SIG-M5 (cell line): Measurements from ENCODE around the gene EIF2B5.
"Not testable (repeated sequence)": the region's sequence is repeated elsewhere in the genome, so short reads cannot be mapped to it uniquely, and the experiment has no call there.

Experiments used
- DNase-seq: peaks from one replicate; lab custom pipeline; 2025; lab: John Stamatoyannopoulos, UW

EIF2B5 gene

GRCh38 chr3:184148076-184148475, 12.9 kb downstream of the EIF2B5 start:
- no peak for DNase-seq

DNA sequence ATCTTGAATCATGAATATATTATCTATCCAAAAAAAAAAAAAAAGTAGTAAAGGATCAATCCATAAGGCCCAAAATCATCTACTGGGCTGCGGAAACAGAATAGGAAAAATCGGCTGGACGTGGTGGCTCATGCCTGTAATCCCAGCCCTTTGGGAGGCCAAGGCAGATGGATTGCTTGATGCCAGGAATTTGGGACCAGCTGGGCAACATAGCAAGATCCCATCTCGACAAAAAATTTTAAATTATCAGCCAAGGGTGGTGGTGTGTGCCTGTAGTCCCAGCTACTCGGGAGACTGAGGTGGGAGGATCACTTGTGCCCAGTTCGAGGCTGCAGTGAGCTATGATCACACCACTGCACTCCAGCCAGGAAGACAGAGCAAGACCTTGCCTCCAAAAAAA, 14.0 kb downstream of the EIF2B5 start:
- DNase-seq = no peak

DNA sequence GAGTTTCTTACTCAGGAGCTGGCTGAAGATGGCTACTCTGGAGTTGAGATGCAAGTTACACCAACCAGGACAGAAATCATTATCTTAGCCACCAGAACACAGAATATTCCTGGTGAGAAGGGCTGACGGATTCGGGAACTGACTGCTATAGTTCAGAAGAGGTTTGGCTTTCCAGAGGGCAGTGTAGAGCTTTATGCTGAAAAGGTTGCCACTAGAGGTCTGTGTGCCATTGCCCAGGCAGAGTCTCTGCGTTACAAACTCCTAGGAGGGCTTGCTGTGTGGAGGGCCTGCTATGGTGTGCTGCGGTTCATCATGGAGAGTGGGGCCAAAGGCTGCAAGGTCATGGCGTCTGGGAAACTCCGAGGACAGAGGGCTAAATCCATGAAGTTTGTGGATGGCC, 14.6 kb downstream of the EIF2B5 start:
- not testable (repeated sequence) for DNase-seq

GRCh38 chr3:184154885-184155643, 19.9 kb downstream of the EIF2B5 start, which contains the start of gene DVL3:
DVL3 (plus strand) TSS chr3:184155377; CDS start chr3:184155636, 259 bp downstream.
- no peak for DNase-seq

DNA sequence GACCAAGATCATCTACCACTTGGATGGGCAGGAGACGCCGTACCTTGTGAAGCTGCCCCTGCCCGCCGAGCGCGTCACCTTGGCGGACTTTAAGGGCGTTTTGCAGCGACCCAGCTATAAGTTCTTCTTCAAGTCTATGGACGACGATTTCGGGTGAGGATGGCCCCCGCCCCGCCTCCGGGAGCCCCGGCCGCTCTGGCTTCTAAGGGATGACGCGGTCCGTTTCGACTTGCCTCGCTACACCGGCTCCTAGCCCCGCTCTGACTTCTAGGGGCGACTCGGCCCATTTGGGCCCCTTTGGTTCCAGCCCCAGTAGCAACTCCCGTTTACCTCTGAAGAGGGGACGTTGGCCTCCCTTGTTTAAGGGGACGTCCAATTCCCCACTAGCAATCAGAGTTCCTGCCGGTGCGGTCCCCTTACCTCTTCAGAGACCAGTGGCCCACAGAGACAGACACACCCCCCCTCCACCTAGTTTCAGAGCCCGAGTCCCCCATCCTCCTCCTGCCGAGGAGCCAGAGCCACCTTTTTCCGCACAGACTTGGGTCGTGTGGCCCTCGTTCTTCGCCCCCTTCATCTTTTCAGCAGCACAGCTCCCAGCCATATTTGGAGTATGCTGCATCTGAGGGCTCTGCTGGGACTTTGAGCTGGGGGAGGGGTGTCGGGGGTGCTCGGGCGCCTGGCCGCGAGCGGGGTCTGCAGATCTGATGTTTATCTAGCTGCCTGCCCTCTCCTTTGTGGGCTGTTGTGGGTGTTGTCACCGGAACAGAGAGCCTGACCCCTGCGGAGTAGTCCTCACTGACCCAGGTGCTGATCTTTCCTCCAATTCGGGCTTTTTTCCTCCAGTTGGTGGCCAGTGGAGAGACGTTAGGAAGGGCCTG, 20.7 kb downstream of the EIF2B5 start:
- DNase-seq = no peak

DNA sequence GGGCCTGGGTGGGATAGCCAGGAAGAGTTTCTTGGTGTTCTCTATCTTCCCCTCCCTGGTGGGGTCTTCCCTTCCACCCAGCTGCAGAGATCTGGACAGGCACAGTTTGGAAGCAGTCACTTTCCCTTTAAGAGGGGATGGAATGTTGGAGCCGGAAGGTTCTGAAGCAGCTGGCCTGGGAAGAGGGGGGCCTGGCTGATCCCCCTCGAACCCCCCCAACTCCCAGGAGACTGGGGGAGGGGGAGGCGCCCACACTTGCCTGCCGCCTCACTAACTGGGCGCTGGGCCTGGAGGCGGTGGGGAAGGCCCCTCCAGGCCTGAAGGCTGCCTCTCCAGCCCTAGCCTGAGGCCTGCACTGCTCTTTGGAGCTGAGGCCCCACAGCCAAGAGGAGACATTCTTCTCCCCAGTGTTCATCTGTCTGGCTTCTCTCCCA, 21.4 kb downstream of the EIF2B5 start:
- no peak for DNase-seq

DNA sequence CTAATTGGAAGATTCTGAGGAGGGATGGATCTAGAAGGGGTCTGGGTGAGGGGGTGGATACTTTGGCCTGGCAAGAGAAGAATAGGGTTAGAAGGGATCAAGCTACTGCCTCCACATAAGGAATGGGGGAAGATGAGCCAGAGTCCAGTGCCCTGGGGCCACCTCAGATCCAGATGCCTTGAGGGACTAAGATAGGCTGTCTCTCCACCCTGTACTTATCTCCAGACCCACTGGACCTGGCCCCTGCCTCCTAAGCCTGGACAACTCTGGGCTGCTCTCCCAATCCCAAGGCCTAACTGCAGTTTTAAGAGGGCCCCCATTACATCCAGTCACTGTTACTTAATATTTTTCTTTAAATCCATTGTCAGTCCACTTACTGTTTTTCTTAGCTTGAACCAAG, 22.0 kb downstream of the EIF2B5 start:
- no peak for DNase-seq

DNA sequence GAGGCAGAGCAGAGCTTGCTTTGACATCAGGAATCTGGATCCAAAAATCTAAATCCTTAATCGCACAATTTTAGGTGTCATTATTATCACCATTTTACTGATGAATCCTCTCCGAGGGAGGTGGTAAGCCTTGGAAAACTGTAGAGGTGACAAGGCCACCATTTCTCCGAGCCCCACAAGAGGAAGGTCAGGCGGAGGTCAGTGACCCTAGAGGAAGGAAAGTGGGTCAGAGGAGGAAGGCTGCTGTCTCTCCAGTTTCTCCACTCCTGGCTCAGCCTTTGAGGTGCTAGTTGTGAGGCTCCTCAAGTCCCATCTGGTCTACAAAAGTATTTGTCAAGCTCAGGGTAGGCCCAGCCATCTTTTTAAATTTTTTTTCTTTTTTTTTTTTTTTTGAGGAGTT, 23.2 kb downstream of the EIF2B5 start:
- DNase-seq = no peak

- DNase-seq = no peak
Observed at GRCh38 chr3:184160456-184160855, 25.3 kb downstream of the EIF2B5 start.

DNA sequence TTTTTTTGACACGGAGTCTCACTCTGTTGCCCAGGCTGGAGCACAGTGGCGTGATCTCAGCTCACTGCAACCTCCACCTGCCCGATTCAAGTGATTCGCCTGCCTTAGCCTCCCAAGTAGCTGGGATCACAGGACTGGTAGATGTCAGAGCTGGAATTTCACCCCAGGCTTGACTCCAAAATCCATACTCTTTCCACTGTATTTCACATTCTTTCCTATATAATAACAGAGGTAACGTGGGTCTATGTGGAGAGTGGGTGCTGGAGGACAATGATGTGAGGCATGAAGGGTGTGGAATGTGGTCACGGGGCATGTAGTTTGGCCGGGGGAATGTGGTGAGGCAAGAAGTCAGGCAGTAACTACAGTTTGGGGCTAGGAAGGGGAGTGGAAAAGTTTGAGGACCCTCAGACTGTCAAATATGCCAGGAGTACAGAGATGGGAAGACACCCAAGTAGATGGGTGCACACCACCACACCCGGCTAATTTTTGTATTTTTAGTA, 27.5 kb downstream of the EIF2B5 start:
- not testable (repeated sequence) for DNase-seq

GRCh38 chr3:184164648-184165330, 29.6 kb downstream of the EIF2B5 start:
- DNase-seq = no peak

GRCh38 chr3:184165543-184165942, 30.4 kb downstream of the EIF2B5 start:
- no peak for DNase-seq

GRCh38 chr3:184166671-184167070, 31.5 kb downstream of the EIF2B5 start:
- DNase-seq = no peak

GRCh38 chr3:184167786-184168185, 32.6 kb downstream of the EIF2B5 start:
- DNase-seq = no peak

DNA sequence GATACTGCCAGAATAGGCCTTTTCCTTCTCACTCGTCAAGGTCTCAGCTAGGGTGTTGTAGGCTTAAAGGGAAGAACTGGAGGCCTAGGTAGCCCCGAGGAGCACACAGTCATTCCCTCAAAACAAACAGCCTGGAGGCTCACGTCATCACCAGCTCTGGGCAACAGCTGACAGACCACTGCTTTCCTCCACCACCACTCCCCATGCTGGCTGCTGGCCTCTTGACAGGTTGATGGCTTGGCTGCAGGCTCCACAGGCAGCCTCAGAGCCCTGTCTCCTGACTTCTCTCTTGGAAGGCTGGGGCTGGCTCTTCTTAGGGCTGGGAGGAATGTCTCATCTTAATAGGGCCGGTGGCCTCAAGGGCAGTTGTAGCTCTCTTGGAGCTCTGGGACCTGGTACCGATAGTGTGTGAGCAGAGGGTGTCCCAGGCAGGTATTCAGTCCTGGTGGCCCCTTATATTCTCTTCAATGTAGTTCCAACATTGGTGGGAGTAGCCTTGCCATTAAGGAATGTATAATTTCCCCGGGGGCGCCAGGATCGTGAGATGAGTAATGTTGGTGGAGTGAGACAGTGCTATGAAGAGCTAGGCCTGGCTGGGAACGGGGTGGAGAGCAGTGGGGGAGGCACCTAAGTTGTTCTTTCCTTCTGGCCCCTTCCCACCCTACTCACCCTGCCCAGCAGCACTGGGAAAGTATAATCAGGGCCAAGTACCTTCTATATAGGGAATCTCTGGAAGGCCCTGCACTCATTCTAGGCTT, 33.4 kb downstream of the EIF2B5 start:
- no peak for DNase-seq

DNA sequence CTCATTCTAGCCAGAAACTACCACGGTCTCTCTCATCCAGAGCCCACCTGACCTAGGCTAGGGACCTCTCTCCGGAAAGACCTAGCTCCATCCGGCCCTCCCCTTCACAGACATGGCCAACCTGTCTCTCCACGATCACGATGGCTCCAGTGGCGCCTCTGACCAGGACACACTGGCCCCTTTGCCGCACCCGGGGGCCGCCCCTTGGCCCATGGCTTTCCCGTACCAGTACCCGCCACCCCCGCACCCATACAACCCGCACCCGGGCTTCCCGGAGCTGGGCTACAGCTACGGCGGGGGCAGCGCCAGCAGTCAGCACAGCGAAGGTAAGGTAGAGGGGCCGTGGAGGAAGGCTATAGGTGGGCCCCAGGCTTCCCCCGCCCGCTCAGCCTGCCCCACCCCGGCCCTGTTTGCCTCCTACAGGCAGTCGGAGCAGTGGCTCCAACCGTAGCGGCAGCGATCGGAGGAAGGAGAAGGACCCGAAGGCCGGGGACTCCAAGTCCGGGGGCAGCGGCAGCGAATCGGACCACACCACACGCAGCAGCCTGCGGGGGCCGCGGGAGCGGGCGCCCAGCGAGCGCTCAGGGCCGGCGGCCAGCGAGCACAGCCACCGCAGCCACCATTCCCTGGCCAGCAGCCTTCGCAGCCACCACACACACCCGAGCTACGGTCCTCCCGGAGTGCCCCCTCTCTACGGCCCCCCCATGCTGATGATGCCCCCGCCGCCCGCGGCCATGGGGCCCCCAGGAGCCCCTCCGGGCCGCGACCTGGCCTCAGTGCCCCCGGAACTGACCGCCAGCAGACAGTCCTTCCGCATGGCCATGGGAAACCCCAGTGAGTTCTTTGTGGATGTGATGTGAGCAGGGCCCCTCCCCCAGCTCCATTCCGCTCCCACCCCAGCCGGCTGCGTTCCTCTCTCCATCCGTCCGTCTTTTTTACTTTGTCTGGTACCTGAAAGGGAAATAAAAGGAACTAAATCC, 35.0 kb downstream of the EIF2B5 start:
- no peak for DNase-seq

GRCh38 chr3:184171562-184171961, 36.4 kb downstream of the EIF2B5 start:
- no peak for DNase-seq

DNA sequence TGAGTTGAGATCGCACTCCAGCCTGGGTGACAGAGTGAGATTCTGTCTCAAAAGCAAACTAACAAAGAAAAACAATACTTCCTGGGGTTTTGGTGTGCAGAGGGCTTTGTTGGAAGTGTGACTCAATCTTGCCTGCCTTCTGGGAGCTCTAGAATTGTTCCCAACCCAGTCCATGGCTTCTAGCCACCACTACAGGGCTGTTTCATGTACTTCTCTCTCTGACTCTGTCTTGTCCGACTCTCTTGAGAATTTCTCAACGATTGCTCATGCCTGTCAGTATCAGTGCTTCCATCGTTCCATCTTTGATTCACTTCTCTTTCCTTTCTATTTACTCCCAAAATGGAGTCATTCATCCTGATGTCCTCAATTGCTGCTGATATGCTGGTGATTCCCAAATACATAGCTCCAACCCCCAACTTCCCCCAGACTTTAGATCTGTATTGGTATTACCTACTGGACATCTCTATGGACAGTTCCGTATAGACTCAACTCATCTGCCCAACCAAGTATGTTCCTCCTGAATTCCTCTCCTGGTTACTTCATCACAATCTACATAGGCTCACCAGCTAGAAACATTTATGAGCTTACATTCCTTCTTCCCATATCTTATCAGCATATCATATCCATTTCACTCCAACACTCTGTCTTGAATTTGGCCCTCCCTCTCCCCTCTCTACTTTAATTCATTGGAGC, 37.7 kb downstream of the EIF2B5 start:
- DNase-seq = no peak

GRCh38 chr3:184173374-184173722, 38.2 kb downstream of the EIF2B5 start:
- DNase-seq = no peak

- DNase-seq = no peak
Observed at GRCh38 chr3:184174284-184174645, 39.1 kb downstream of the EIF2B5 start.
